GM08714 (cell line): Measurements from ENCODE around the gene BTBD1.
A peak's percentile ranks its signal among the peaks of the same experiment; 100 is the strongest.
"Not testable (repeated sequence)": the region's sequence is repeated elsewhere in the genome, so short reads cannot be mapped to it uniquely, and the experiment has no call there.

Experiments used
- H3K4me3 ChIP-seq: fragments of 200-500 bp; sonication (Bioruptor generic); 2 replicates; pipeline ENCODE4 v1.5.1; 2014; ENCODE audit warnings: mild to moderate bottlenecking, low read length, inconsistent platforms
- ZNF274 ChIP-seq: IDR thresholded peaks from 2 replicates; pipeline ENCODE4 v1.6.1; 2012; ENCODE audit warnings: mild to moderate bottlenecking, low read depth, low read length

BTBD1 gene

DNA sequence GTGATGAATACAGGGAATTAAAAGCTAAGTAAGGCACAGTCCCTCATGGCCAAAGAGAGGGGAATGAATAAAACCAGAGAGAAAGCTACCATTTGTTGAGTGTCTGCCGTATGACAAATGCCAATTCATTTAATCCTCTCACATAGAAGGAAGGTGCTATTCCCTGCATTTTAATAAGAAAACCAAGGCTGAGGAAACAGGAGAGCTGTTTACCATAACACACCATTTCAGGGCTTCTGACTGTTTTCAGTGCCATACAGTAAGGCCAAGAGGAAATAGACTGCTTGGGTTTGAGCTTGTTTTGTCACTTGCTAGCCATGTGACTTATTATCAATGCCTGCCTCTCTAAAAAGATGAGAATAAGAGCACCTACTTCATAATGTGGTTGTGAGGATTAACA is 10.1 kb downstream of the BTBD1 start:
- H3K4me3 ChIP-seq: no peak overlapping the region

GRCh38 chr15:83053151-83053550 is 13.9 kb downstream of the BTBD1 start:
- H3K4me3 ChIP-seq: no peak overlapping the region
- TF ChIP-seq ZNF274: no peak

More for the DNA sequence above, 10.1 kb downstream of the BTBD1 start:
- no peak for TF ChIP-seq ZNF274

DNA sequence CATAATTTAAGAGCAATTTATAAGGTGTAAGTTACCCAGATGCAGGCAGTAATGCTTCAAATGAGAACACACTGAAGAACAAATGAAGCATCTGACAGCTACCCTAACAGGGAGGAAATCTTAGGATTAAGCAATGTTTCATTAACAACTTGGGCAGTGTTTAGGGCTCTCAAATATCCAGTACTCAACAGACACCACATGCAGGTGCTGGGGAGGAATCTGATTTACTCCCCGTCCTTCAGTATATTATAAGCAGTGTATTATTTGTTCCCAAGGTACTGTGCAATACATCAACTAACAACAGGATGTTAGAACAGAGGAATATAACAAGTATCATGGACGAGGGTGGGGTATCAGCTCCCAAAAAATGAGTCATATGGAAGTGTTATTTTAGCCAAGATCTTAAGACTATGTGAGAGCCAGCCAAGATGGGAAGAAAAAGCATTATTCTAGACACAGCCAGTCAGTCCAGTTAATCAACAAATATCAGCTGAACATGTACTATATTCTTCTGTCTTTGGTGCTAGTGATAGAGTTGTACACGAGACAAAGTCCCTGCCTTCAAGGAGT is 20.4 kb downstream of the BTBD1 start:
- TF ChIP-seq ZNF274: no peak
- no peak overlapping the region for H3K4me3 ChIP-seq

- TF ChIP-seq ZNF274: no peak
- H3K4me3 ChIP-seq: no peak overlapping the region
These were observed 22.9 kb downstream of the BTBD1 start for GRCh38 chr15:83044156-83044555.

DNA sequence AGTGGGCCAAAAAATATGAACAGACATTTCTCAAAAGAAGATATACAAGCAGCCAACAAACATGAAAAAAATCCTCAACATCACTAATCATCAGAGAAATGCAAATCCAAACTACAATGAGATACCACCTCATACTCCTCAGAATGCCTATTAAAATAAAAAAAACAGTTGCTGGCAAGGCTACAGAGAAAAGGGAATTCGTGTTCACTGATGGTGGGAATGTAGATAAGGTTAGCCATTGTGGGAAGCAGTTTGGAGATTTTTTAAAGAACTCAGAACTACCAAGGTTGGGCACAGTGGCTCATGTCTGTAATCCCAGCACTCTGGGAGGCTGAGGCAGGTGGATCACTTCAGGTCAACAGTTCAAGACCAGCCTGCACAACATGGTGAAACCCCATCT is 27.8 kb downstream of the BTBD1 start:
- no peak for TF ChIP-seq ZNF274
- no peak overlapping the region for H3K4me3 ChIP-seq

DNA sequence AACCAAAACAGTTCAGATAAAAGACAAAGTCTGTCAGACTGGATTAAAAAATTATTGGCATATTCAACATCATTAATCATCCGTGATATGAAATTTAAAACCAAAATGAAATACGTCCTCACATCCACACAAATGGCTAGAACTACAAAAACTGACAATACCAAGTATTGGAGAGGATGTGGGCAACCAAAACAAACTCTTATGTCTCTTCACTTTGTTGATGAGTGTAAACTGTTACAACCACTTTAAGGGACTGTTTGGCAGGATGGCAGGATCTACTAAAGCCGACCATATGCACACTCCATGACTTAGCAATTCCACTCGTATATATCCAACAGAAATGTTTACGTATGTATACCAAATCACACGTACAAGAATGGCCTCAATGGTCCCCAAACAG is 30.8 kb downstream of the BTBD1 start:
- no peak overlapping the region for H3K4me3 ChIP-seq
- TF ChIP-seq ZNF274: no peak

DNA sequence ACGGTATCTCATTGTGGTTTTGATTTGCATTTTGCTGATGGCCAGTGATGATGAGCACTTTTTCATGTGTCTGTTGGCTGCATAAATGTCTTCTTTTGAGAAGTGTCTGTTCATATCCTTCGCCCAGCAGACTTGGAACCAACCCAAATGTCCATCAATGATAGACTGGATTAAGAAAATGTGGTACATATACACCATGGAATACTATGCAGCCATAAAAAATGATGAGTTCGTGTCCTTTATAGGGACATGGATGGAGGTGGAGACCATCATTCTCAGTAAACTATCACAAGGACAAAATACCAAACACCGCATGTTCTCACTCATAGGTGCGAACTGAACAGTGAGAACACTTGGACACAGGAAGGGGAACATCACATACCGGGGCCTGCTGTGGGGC is 35.8 kb downstream of the BTBD1 start:
- H3K4me3 ChIP-seq: not testable (repeated sequence)

GRCh38 chr15:83030021-83030420 is 37.0 kb downstream of the BTBD1 start:
- no peak for TF ChIP-seq ZNF274

DNA sequence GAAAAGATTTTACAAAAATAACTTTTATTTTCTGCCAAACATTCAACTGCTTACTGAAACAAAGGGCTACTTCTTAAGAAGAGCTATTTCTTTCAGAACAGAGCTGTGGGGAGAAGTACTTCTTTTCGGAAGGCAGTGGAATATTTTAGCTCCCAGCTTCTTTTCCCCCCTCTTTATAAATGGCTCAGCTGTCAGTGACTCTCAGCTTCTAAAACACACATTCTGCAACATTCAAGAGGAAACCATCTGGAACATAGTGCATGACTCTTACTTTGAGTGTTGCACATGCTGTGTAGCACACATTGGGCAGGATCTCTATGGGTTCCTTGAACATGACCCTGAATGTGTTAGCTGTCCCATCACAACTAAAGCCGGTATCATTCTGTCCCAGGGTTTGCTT is 48.6 kb downstream of the BTBD1 start:
- TF ChIP-seq ZNF274: no peak
- no peak overlapping the region for H3K4me3 ChIP-seq

More at GRCh38 chr15:83030021-83030420, 37.0 kb downstream of the BTBD1 start:
- H3K4me3 ChIP-seq: no peak overlapping the region

DNA sequence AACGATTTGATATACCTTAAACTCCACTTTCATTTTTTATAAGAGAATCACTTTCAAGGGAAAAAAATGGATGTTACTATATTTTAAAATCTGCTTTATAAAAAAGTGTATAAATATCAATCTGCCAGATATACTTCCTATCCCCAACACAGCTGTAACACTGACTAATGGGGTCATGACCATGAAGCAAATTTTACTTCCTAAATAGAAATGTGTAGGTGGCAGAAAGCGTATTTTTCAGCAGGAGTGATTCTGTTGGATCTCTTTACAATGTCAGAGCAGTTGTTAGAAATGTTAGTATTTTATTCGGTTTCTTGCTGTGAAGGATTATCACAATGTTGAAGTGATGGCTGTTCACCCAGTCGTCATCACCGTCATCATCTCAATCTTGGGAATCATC is 50.1 kb downstream of the BTBD1 start:
- TF ChIP-seq ZNF274: no peak
- no peak overlapping the region for H3K4me3 ChIP-seq

GRCh38 chr15:83015361-83015760 is 51.7 kb downstream of the BTBD1 start:
- no peak for TF ChIP-seq ZNF274

GRCh38 chr15:83014205-83014653 is 52.8 kb downstream of the BTBD1 start:
- H3K4me3 ChIP-seq: no peak overlapping the region
- TF ChIP-seq ZNF274: no peak

More at GRCh38 chr15:83015361-83015760, 51.7 kb downstream of the BTBD1 start:
- no peak overlapping the region for H3K4me3 ChIP-seq

DNA sequence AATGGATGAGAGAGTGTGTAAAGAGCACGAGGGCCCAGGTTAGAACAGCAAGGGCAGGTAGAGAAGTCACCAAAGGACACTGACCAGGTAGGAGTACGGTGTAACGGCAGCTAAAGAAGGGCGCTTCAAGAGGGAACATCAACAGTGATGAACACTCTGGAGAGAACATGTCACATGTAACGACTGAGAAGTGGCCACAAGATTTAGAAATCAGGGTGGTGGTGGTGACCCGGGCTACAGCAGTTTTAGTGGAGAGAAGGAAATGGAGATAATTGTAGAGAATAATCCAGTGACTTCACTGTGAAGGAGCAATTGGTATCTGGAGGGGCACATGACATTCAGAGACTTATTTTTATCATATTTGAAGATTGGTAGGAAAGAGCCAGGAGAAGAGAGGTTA is 54.4 kb downstream of the BTBD1 start:
- H3K4me3 ChIP-seq: no peak overlapping the region; the same call in 1 of the 2 replicates
- no peak for TF ChIP-seq ZNF274

GRCh38 chr15:83012076-83012426 is 55.0 kb downstream of the BTBD1 start:
- TF ChIP-seq ZNF274: no peak
- peak overlapping the region; percentile 50; the same call in 1 of the 2 replicates for H3K4me3 ChIP-seq

DNA sequence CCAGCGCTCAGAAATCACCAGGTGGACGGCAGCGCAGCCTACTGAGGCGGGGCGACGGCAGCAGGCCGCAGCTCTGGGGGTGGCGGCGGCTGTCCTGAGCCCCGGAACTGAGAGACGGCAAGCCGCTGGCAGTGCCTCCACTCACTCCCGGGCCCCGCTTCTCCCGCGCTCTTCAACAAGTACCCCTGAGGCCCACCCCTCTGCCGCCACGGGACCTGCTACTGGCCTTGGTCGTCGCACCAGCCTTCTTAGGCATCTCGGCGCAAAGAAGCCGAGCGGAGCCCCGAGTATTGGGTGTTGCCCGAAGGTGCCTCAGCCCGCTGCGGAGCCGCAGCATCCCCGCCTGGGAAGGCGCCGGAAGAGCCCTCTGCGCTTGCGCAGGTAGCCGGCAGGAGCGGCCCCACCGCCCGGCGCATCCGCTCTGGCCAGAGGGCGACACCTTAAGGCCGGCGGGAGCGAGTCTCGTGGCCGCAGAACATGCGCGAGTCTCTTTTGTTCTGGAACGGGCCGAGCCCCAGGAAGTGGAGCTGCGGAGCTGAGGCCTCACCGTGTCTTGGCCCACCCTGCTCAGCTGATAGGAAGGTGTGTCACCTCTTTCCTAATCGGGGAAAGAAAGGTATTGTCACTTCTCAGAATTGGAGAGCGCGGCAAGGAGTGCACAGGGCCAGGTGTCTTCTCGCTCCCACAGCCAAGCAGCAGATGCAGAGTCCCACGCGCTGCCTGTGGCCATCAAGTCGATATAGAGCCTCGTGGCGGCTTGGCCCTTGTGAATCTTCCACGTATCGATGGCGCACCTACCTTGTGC is 55.6 kb downstream of the BTBD1 start, which contains the start of gene C15orf40:
Gene C15orf40, minus strand, starts transcription at position 369 of the 805 bp plus-strand sequence. Its CDS starts 32 bp downstream, at position 337.
- no peak for TF ChIP-seq ZNF274
- H3K4me3 ChIP-seq: peak within 1 kb of the TSS; percentile 82
